ENCODE data around the gene ANKRD42.

Gene ANKRD42

GRCh38 chr11:83193315-83194280, at the start of gene ANKRD42:
ANKRD42 (plus strand) TSS chr11:83193712; CDS start chr11:83194671, 959 bp downstream.
- peak; percentile 94 for DNase-seq (ENCODE audit: low read depth)

DNA sequence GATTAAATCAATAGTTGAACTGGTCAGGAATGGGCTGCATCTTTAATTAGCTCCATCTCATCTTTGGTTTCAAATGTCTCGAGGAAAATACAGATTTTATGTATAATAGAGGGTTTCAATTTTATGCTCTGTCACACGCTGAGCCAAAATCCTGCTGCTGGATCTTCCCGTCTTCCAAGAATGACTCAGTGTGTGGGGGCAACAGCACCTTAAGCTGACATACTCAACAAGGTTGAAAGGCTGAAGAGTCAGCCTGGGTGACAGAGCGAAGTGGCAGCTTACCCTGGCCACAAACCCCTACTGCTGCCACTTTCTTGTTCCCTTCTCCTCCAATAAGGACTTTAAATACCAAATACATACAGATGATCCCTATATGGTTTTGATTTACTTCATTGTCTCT, 45.6 kb upstream of the ANKRD42 start:
- no peak for DNase-seq (ENCODE audit: low read depth)

- no peak for DNase-seq (ENCODE audit: low read depth)
These were observed 43.1 kb upstream of the ANKRD42 start for GRCh38 chr11:83150450-83150849.

GRCh38 chr11:83151274-83151977, 42.1 kb upstream of the ANKRD42 start:
- no peak for DNase-seq (ENCODE audit: low read depth)

- DNase-seq (ENCODE audit: low read depth) = no peak
These were observed 41.2 kb upstream of the ANKRD42 start for GRCh38 chr11:83152264-83152663.

DNA sequence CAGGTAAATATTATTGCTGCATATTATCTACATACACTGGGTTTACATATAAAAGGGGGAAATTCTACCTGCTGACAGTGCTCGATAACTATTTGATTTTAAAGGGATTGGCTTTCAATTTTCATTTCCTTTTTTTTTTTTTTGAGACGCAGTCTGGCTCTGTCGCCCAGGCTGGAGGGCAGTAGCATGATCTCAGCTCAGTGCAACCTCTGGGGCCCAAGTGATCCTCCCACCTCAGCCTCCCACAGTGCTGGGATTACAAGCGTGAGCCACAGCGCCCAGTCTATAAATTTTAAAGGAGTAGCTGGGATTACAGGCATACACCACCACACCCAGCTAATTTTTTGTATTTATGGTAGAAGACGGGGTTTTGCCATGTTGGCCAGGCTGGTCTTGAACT, 39.7 kb upstream of the ANKRD42 start:
- no peak for DNase-seq (ENCODE audit: low read depth)

DNA sequence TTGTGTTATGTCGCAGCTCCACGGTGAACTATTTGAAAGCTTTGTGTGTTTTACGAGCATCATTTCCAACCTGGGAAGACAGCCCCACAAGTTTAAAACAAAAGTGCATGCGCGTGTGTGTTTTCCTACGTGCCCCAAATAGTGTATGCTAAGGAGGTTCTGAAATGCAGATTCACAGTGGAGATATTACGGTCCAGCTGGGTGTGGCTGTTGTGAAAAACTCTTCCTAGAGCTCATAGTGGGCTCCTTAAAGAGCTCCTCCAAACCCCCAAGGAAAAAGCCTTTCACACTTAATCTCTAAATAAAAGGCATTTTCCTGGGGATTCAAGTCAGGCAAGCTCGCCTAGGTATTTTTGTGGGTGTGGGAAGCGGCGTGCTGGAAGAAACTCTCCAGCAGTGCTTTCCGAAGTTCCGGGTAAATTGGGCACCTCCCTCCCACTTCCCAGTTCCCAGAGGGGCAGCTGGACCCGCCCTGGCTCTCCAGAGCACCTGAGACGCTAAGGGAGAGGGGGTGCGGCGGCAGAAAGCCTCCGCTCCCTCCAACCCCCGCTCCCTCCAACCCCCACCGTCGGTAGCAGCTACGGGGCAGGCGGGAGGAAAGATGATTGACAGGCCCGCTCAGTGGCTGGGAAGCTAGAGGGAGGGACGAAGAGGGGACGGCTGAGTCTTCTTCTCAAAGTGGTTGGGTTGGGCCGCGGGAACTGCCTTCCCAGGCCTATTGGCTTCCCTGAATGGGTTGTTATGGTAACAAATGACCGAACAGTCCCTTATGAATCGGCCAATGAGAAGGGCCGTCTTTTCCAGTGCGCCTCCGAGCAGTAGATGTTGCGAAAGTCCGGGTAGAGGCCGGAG, 37.1 kb upstream of the ANKRD42 start:
- DNase-seq (ENCODE audit: low read depth) = peak; percentile 99

DNA sequence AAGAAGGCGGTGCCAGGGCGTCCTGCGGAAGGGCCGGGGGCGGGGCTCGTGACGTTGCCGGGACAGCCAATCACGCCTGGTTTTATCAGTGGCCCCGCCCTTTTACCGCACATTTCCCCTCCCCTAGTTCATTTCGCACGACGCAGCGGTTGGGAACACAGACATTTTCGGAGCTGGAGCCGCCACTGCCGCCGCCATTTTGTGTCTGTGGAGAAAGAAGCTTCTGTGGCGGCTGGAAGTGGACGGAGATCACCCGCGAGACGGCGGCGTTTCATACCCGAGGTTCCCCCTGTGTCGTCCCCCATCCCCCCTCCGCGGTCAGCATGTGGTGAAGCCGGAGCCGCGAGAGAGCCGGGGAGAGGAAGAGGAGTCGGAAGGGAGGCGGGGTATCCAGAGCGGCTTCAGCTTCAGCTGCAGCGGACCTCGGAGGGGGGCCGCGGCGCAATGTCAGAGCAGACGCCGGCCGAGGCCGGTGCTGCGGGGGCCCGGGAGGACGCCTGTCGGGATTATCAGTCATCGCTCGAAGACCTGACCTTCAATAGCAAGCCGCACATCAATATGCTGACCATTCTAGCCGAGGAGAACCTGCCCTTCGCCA, 36.4 kb upstream of the ANKRD42 start, which contains the start of gene PCF11:
TSS of gene PCF11 (plus strand) at position 136 of the 598 bp plus-strand sequence. CDS start at position 445, 309 bp downstream.
- DNase-seq (ENCODE audit: low read depth) = no peak

DNA sequence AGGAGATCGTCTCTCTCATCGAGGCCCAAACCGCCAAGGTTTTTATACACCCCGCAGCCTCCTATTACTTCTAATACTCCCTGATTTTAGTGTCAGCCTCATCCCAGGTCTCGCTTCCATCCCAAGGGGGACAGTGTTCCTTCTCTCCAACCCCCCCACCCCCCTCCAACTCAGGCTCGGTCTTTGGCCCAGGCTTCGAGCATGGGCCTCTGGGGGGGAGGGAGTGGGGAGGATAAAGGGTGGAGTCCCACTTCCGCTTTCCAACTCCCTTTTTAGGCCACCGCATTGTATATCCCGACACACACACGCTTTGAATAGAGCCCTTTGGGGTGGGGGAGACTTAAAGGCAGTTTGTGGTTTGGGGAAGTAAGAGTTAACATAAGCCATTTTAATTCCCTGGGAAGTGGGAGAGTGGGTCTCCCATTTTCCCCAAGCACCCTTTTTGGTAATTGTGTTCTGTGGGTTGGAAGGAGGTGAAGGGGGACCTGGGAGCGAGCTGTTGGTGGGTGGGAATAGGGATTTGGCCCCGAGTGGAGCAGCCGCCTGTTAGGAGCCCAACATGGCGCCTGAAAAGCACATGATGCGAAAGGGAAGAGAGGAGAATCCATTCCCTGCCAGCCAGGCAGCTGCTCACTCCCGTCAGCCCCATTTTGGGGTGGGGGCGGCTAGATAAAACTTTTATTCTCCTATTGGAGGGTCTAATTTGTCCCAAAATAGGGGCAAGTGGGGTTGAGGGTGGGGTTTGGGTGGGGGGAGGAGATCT, 35.7 kb upstream of the ANKRD42 start:
- peak; percentile 81 for DNase-seq (ENCODE audit: low read depth)

GRCh38 chr11:83158357-83158786, 35.1 kb upstream of the ANKRD42 start:
- peak; percentile 49 for DNase-seq (ENCODE audit: low read depth)

DNA sequence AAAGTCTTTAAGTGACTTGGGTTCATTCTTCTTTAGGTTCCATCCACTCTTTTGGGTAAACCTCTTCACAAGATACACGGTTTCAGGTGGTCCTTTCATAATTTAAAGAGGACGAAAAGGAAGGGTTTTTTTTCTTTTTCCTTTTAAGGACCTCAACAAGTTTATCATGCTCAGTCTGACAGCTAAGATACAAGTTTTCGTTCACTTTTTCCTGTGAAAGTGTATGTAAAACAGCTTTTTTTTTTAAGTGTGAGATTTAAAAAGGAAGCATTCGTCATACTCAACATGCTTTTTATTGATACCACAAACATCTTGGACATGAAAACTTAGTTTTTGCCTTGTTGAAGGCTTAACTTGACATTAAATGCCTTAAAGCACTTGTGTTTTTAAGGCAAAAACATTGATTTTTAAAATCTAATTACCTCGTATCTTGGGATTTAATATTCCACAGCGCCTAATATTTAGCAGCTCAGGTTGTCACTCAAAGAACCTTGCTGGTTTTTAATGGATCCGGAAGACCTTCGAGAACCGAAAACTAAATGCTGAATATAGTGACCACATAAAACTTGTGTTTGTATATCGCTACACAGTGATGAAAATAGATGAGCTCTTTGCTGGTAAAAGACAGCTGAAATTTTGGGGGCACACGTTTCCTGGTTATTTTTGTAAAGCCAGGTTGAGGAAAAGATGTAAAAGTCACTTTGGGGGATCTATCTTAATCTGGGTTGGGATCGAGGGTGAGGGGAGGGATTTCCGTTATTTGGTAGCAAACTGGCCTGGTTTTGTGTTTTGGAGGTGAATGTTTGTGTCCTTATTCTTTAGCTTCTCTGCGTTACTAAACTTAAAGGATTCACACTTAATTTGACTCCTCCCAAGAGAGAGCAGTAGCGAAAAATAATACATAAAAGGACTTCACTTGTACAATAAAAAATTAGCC, 34.3 kb upstream of the ANKRD42 start:
- no peak for DNase-seq (ENCODE audit: low read depth)

DNA sequence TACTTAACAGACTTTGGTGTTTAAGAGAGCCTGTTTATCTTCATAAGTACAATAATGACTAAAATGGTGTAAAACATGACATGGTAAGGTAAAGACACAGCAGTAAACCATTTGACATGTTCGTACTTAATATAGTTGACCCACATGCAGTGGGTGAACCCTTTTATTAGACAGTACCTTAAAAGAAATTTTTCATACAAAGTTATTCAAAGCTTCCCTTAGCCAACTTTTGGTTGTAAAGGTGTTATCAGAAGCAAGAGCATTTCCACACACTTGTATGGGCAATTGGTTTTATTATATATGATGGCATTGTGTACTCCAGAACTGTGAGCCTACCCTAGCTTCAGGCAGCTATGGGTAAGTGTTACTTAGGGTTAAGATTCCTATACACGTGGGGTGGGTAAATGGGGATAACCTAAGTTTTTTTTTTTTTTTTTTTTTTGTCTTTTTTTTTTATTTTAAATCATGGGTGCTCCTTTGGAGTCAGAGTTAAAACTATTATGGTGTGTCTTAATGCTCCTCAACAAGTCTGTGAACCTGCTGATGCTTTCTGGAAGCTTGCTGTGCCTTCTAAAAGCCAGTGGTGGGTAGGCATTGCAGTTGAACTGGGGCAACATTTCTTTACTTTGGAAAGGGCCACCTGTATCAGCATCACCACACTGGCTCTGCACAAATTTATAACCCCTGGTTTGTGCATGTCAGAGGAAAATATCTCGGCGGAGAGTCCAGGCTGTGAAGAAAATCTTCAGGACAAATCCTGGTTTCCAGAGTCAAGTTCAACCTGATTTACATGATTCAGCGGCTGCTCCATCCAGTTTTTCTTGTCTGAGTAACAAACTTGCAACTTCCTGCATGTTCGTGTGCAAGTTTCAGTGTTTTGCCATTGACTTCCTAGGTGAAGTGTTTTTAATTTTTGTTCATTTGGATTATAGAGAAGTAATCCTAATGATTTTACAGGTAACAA, 33.3 kb upstream of the ANKRD42 start:
- no peak for DNase-seq (ENCODE audit: low read depth)

DNA sequence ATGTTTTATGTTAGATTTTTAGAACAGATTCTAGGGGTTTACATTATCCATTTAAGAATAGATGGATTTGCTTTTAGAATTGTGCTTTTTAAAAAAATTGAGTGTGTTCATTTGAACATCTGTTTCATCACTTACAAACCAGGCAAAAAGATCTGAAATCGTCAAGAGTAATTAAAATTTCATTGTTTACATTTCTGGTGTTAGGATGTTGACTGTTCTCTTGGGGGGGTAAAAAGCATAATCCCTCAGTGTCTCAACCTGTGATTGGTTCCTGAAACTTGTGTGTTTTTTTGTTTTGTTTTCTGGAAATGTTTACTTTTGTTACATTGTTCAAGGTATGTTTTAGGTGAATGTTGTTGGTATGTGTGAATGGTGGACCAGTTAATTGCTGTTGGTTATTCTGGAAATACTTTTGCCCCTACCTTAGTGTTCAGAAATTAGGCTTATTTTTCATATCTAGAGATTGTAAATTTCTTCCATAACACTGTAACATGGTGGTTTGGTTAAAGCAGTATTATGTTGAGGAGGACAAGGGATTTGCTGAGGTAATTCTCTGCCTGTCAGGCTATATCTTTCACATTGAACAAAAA, 31.8 kb upstream of the ANKRD42 start:
- no peak for DNase-seq (ENCODE audit: low read depth)

DNA sequence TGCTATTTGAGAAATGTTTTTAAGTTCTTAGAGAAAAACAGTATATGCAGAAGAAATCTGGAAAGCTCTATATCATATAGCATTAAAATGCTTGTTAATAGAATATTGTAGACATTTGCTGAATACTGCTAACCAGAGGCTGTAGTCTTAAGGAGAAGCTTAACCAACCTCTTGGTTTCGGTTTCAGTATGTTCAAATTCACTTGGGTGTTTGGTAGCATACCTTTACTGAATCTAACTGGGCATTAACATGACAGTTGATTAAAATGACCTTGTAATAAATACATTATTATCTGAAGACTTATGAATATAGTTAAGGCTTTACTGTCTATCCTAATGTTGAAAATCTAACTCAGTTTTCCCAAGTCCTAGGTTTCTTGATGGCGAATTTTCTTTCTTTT, 31.1 kb upstream of the ANKRD42 start:
- DNase-seq (ENCODE audit: low read depth) = no peak

GRCh38 chr11:83166193-83166866, 27.2 kb upstream of the ANKRD42 start:
- DNase-seq (ENCODE audit: low read depth) = no peak

DNA sequence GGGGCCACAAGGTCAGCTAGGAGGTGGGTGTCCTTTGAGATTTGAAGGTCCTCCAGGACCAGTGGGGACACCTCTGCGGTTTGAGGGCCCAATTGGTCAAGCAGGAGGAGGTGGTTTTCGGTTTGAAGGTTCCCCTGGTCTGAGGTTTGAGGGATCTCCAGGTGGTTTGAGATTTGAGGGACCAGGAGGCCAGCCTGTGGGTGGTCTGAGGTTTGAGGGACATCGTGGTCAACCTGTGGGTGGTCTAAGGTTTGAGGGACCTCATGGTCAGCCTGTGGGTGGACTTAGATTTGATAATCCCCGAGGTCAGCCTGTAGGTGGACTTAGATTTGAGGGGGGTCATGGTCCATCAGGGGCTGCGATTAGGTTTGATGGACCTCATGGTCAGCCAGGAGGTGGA, 24.8 kb upstream of the ANKRD42 start:
- no peak for DNase-seq (ENCODE audit: low read depth)

GRCh38 chr11:83170865-83171264, 22.6 kb upstream of the ANKRD42 start:
- DNase-seq (ENCODE audit: low read depth) = no peak

DNA sequence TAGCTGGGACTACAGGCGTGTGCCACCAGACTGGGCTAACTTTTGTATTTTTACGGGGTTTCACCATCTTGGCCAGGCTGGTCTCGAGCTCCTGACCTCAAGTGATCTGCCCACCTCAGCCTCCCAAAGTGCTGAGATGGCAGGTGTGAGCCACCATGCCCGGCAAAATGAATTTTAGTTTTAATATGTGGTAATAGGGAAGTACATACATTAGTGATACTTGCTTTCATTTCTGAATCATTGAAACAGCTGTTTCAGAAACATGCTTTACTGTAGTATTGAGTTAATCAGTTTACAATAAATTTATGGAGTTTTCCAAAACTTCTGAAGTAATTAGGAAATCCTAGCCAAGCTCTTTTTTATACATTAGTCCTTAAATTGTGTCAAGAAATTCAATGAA, 21.0 kb upstream of the ANKRD42 start:
- no peak for DNase-seq (ENCODE audit: low read depth)

Measured in CMK (cell line).